Measurements from ENCODE around the gene FTO.

DNA sequence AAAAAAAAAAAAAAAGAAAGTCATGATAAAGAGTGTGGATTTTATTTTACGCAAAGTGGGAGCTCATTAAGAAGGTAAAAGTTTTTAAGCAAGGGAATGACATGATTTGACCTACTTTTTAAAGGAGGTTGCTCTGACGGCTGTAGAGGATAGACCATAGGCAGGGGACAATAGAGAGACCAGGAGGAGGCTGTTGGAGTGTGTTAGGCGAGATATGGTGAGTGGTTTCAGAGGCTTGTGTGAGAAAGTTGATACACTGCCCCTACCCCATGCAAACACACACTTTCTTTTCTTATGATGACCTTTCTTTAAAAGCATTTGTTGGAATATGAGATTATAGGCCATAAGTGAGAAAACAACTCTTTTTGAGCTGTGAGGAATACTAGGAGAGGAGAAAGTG lies 82.0 kb downstream of the FTO start:
- TF ChIP-seq, protein P1, sequence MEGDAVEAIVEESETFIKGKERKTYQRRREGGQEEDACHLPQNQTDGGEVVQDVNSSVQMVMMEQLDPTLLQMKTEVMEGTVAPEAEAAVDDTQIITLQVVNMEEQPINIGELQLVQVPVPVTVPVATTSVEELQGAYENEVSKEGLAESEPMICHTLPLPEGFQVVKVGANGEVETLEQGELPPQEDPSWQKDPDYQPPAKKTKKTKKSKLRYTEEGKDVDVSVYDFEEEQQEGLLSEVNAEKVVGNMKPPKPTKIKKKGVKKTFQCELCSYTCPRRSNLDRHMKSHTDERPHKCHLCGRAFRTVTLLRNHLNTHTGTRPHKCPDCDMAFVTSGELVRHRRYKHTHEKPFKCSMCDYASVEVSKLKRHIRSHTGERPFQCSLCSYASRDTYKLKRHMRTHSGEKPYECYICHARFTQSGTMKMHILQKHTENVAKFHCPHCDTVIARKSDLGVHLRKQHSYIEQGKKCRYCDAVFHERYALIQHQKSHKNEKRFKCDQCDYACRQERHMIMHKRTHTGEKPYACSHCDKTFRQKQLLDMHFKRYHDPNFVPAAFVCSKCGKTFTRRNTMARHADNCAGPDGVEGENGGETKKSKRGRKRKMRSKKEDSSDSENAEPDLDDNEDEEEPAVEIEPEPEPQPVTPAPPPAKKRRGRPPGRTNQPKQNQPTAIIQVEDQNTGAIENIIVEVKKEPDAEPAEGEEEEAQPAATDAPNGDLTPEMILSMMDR (IDR thresholded peaks at IDR 0.05): no peak
- TF ChIP-seq EZH2 (IDR thresholded peaks at IDR 0.05): no peak
